GM18907 (cell line): ENCODE measurements around the gene FECH.
A peak's percentile ranks its signal among the peaks of the same experiment; 100 is the strongest.

Experiments
- ATAC-seq: cut with Tn5 transposase; IDR thresholded peaks from one replicate; pipeline ENCODE4 v1.9.1; 2021; ENCODE audit warnings: mild to moderate bottlenecking, moderate library complexity; ENCODE audit not compliant: unreplicated experiment

Gene FECH

GRCh38 chr18:57581301-57581934, 5.1 kb downstream of the FECH start:
- peak; percentile 93 for ATAC-seq

DNA sequence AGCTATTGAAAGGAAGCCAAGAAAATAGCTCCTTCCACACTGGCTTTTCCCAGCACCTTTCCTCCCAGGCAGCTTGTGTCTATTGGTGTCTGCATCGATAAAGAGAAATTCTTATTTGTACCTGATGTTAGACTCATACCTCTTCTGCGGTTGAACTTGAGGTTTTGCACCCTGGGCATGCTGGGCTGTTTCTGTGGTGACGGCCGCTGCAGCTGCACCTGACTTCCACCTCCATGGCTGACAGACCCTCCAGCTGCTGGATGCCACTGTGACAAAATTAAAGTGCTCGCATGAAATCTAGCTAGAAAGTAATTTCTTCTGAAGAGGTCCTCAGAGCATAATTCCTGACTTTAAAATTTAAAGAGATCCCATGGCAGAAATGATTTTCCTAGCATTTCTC, 6.6 kb downstream of the FECH start:
- ATAC-seq = no peak

DNA sequence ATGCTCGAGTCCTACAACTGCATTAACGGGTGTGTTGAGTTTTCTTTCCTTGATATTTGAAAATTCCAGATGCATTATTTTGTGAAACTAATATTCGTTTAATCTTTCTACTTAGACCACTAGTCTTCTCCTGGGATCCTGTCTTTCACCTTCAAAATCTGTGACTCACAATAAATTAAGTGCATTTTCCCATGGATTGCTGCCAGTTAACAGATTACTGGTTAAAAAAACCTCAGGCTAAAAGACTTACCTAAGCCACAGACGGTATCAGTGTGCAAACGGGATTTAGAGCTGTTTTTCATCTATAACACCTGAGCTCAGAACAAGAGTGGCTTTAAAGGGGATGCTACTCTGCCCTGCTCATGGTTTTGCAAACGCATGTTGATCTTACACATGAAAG, 10.2 kb downstream of the FECH start:
- ATAC-seq = no peak

DNA sequence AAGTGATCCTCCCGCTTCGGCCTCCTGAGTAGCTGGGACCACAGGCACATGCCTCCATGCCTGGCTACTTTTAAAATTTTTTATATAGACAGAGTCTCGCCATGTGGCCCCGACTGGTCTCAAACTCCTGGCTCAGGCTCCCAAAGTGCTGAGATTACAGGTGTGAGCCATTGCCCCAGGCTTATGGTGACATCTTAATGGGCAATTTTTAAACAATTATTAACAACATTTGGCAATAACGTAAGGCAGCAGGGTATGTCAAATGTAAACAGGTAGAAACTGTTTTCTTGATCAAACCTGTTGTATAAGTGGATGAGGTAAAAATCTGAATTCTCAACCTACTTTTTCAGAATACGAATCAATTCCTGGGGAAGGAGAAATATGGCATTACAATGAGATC, 11.0 kb downstream of the FECH start:
- ATAC-seq = no peak

- no peak for ATAC-seq
Measured at GRCh38 chr18:57574866-57575265, 11.6 kb downstream of the FECH start.

DNA sequence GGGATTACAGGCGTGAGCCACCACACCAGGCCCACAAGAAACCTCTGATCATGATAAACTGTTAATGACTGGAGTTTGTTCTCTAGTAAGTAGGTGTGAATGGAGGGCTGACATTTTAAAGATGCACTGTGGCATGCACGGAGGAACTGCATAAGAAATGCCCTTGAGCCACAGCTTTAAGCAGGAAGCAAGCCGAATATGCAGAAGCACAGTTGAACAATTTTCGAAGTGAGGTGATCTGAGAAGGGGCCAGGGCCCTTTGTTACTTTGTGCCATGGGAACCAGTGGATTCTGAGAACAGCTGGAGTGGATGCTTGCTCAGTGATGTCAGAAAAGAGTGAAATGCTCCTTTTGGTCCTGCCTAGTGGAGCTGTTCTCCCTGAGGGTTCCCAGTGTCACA, 16.3 kb downstream of the FECH start:
- no peak for ATAC-seq

DNA sequence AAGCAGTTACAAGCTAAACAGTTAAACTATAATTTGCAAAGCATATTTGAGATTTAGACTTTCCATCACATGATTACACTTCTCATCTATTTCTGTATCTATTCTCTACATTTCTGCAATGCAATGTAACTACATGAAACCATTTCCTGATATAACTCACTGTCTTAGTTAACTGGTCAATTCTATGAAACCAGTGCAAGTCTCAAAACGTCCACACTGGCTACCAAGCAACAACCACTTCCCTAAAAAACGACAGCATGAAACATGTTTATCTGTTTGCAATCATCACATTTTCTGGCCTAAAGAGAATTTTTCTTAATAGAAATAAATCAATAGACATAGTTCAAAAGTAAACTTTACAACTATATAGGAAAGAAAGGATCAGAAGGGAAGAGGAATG, 17.4 kb downstream of the FECH start:
- ATAC-seq = no peak

- ATAC-seq = no peak
Measured at GRCh38 chr18:57561728-57562423, 24.6 kb downstream of the FECH start.

DNA sequence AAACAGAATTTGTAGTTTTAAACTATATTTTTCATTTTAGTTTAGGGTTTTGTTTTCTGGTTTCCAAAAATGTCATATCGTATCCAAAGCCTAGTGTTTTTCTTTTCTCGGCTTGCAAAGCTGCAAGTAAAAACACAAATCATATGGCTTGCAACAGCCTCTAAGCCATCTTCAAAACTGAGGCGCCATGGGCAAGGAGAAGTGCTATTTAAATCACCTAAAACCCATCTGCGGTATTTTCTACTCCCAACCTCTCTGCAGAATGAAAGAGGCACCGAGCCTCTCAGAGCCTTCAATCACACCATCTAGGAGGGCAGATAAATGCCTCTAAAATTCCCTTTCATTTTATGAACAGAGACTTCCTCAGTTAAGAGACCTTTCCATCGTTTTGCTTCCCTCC, 25.2 kb downstream of the FECH start:
- ATAC-seq = no peak

DNA sequence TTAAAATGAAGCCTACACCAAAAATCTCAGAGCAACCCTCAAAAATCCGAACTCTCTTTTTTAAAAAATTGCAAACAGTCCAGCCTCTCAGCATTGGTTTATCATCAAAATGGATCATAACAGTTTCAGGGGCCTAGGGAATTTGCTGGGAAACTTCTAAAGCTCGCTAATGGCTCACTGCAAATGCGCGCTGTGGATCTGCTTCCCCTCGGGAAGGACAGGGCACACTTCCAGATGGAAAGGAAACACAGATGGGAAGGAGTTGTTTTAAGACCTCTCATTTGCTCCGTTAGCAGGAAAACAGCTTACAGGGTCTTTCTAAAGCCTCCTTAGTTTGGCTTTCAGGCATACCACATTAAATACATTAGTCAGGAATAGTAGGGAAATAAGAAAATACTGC, 27.2 kb downstream of the FECH start:
- no peak for ATAC-seq

DNA sequence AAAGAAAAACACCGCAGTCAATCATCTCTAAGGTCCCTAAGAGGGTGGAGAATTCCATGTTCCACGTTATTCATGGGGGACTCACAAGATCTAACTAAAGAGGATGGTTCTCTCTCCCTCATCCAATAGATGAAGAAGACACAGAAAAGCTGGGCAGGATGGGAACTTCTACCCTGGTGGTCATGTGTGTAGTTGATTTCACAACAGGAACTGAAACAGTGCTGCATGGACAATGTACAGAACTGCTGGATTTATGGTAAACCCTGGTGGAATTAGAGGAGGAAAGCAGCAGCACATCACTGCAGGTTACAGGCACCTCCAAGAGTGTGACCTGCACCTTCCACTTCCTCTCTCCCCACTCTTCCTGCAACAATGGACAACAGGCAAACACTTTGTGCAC, 31.4 kb downstream of the FECH start:
- no peak for ATAC-seq

DNA sequence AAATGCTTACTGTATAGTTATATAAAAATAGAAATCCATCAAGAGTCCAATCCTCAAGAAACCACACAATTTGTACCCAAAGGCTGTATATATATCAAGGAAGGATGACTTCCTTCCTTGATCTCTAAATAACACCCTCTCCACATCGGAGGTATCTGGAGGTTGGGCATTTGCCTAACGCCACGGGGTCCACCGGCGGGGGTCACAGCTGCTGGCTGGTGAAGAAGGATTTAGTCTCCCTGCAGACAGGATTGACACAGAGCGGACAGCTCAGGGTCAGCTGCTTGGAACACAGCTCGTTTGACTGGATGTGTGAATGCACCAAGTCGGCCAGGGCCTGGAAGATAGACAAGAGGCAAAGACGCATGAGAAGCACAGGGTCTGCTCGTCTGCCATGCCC, 36.0 kb downstream of the FECH start:
- ATAC-seq = no peak

- no peak for ATAC-seq
Measured at GRCh38 chr18:57547260-57547659, 39.2 kb downstream of the FECH start.

GRCh38 chr18:57544936-57545660, 41.4 kb downstream of the FECH start:
- ATAC-seq = peak; percentile 79

DNA sequence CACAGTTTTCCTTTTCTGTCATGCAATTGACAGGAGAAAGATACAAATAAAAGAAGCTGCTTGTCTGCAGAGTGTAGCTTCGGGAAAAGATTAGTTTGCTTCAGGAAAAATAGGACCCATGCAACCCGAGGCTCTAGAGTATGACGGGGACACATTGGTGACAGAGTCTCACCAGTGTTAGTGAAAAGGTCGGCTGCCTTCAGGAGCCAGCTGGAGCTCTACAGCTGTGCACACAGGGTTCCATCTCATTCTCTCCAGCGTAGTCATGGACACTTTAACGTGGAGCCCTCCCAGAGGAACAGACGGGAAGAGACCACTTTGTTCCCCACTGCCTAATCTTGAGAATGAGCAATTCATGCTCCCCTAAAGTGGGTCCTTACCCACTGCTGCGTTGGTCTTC, 42.9 kb downstream of the FECH start:
- no peak for ATAC-seq

DNA sequence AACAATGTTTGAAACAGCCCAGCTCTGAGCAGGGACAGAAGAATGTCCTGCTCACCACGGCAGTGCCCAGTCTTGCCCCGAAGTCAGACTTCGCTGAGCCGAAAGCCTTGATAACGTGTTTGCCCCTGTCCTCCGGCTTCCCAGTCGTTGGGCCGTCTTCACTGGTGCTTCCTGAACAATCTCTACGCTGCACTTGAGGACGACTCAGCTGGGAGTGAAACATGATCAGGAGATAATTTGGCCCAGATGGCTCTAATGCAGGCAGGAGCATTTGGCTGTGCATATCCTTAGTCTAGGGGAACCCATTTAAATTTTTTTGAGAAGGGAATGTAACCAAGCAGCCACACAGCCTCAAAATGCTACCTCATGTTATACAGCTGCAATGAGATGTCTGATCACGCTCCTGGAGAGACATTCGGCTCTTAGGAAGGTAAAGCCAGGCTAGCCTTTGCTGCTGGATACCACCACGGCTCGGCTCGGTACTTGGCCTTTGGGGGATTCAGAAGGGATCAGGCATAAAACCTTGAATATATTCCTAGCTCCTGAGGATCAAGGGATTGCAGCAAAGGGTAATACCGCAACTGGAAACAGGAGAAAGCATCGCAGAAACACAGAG, 43.6 kb downstream of the FECH start:
- ATAC-seq = no peak

DNA sequence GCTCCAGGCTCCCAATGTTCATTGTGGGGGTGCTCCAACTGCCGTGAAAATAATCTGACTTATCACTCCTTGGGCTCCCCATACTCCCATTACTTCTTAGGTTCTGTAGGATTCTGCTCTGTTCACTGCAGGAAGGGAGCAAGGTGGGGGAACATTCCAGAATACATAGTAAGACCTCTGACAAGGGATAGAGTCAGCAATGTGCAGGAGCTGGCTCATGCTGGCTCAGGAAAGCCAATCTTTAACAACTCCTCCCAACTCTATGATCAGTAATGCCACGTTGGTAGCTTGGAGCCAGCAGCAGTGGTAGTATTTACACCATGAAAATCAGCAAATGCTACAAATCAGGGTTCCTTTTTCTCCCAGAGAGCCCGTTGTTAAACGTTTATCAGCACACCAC, 44.4 kb downstream of the FECH start:
- no peak for ATAC-seq

DNA sequence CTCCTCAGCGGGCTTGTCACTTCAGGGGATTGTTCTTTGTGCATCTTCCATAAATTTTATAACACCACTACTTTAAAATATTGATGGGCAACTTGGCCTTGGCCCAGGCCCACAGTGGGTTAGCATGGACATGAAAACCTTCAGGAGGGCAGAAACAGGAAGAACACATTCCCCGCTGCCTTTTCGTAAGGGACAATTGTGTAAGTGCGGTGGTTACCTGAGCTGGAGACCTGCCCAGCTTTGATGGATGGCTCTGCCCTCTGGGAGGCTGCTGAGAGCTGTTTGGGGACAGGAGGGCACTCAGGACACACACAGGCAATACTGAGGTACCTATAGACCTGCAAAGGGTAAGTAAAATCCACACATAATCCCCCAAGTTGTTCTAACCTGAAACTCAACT, 46.8 kb downstream of the FECH start:
- ATAC-seq = no peak

GRCh38 chr18:57538614-57539013, 47.9 kb downstream of the FECH start:
- no peak for ATAC-seq

GRCh38 chr18:57534511-57534909, 52.0 kb downstream of the FECH start:
- no peak for ATAC-seq

- ATAC-seq = no peak
Measured at GRCh38 chr18:57533868-57534510, 52.5 kb downstream of the FECH start.
